Neuronal stem cell (in vitro differentiated cells): ENCODE results near the gene CD320.

Experiments
- DNase-seq: peaks from one replicate; pipeline ENCODE4 v3.0.0-alpha.2; 2013; ENCODE audit warnings: low spot score
- H2AFZ ChIP-seq: one replicate; pipeline ENCODE4 v1.6.1; 2013; ENCODE audit warnings: mild to moderate bottlenecking, low read length, inconsistent platforms
- H2AK5ac ChIP-seq: 2 replicates; pipeline ENCODE4 v1.6.1; 2013; ENCODE audit warnings: low read depth, mild to moderate bottlenecking, inconsistent platforms, low read length, moderate library complexity, mixed read lengths
- H2BK120ac ChIP-seq: 2 replicates; pipeline ENCODE4 v1.6.1; 2013; ENCODE audit warnings: low read depth, mild to moderate bottlenecking, inconsistent platforms, low read length, moderate library complexity, mixed read lengths
- H2BK12ac ChIP-seq: one replicate; pipeline ENCODE4 v1.6.1; 2013; ENCODE audit warnings: low read length, inconsistent platforms
- H2BK15ac ChIP-seq: 2 replicates; pipeline ENCODE4 v1.6.1; 2013; ENCODE audit warnings: mild to moderate bottlenecking, low read length, inconsistent platforms, mixed read lengths
- H2BK5ac ChIP-seq: one replicate; pipeline ENCODE4 v1.6.1; 2013; ENCODE audit warnings: inconsistent platforms, mild to moderate bottlenecking, low read length, moderate library complexity
- H3K14ac ChIP-seq: one replicate; pipeline ENCODE4 v1.6.1; 2013; ENCODE audit warnings: low read length, inconsistent platforms
- H3K18ac ChIP-seq: 2 replicates; pipeline ENCODE4 v1.6.1; 2013; ENCODE audit warnings: low read length, inconsistent platforms
- H3K23ac ChIP-seq: 2 replicates; pipeline ENCODE4 v1.6.1; 2013; ENCODE audit warnings: low read depth, mild to moderate bottlenecking, mixed read lengths, low read length, inconsistent platforms; ENCODE audit not compliant: poor library complexity
- H3K27ac ChIP-seq: replicated peaks from 3 replicates; pipeline ENCODE4 v1.5.1; 2013; ENCODE audit warnings: low read length, inconsistent platforms
- H3K27me3 ChIP-seq, 3 experiments: 2 replicates each; pipeline ENCODE4 v1.6.1; 2013; ENCODE audit warnings: low read length in 3 of 3, mild to moderate bottlenecking in 2 of 3, inconsistent platforms in 1 of 3, low read depth in 1 of 3, mixed read lengths in 1 of 3, moderate library complexity in 1 of 3; ENCODE audit not compliant: control insufficient read depth in 3 of 3, insufficient read depth in 3 of 3
- H3K36me3 ChIP-seq, 2 donors: replicated peaks in 1 of 2; 2 replicates each; pipeline ENCODE4 v1.6.1; 2013; ENCODE audit warnings: low read length in 2 of 2; ENCODE audit not compliant: control insufficient read depth in 2 of 2, insufficient read depth in 2 of 2
- H3K4ac ChIP-seq: 2 replicates; pipeline ENCODE4 v1.6.1; 2013; ENCODE audit warnings: inconsistent platforms, mild to moderate bottlenecking, low read length, moderate library complexity
- H3K4me1 ChIP-seq, 2 donors: 1 replicate in 1 of 2; 2 replicates in 1 of 2; pipeline ENCODE4 v1.6.1; 2013; ENCODE audit warnings: low read length in 2 of 2, low read depth in 1 of 2; ENCODE audit not compliant: control insufficient read depth in 2 of 2, insufficient read depth in 1 of 2
- H3K4me2 ChIP-seq: one replicate; pipeline ENCODE4 v1.6.1; 2013; ENCODE audit warnings: mild to moderate bottlenecking, low read length, inconsistent platforms; ENCODE audit not compliant: insufficient read depth, poor library complexity, severe bottlenecking
- H3K4me3 ChIP-seq, 2 donors: 2 replicates each; pipeline ENCODE4 v1.5.1; 2013; ENCODE audit warnings: low read length in 2 of 2, mild to moderate bottlenecking in 2 of 2, inconsistent platforms in 1 of 2, moderate library complexity in 1 of 2
- H3K79me1 ChIP-seq: one replicate; pipeline ENCODE4 v1.6.1; 2013; ENCODE audit warnings: low read depth, mild to moderate bottlenecking, inconsistent platforms, low read length, moderate library complexity
- H3K9ac ChIP-seq: one replicate; pipeline ENCODE4 v1.6.1; 2013; ENCODE audit warnings: mild to moderate bottlenecking, low read depth, low read length, inconsistent platforms; ENCODE audit not compliant: poor library complexity
- H3K9me3 ChIP-seq, 2 donors: replicated peaks in 1 of 2; 2 replicates each; pipeline versions ENCODE3 to v1.6.1; 2013; ENCODE audit warnings: low read length in 2 of 2, mild to moderate bottlenecking in 2 of 2, inconsistent platforms in 1 of 2, low read depth in 1 of 2, mixed read lengths in 1 of 2, moderate library complexity in 1 of 2; ENCODE audit not compliant: control insufficient read depth in 2 of 2, insufficient read depth in 1 of 2
- H4K8ac ChIP-seq: one replicate; pipeline ENCODE4 v1.6.1; 2013; ENCODE audit warnings: low read depth, mild to moderate bottlenecking, inconsistent platforms, low read length, moderate library complexity
- H4K91ac ChIP-seq: one replicate; pipeline ENCODE4 v1.6.1; 2013; ENCODE audit warnings: low read length, low read depth, mild to moderate bottlenecking, inconsistent platforms; ENCODE audit not compliant: poor library complexity
- WGBS, 2 donors: extraction: QIAGEN DNeasy Blood & Tissue Kit; methylation state at CpG; one replicate each; pipeline ENCODE4 v1.1.7; 2013; ENCODE audit warnings: missing lambda C conversion rate in 2 of 2, mixed read lengths in 1 of 2; ENCODE audit not compliant: insufficient read length in 2 of 2, insufficient replicate concordance in 1 of 2; ENCODE audit errors: extremely low coverage in 2 of 2; 5-methylcytosine and 5-hydroxymethylcytosine counted together

Gene CD320

DNA sequence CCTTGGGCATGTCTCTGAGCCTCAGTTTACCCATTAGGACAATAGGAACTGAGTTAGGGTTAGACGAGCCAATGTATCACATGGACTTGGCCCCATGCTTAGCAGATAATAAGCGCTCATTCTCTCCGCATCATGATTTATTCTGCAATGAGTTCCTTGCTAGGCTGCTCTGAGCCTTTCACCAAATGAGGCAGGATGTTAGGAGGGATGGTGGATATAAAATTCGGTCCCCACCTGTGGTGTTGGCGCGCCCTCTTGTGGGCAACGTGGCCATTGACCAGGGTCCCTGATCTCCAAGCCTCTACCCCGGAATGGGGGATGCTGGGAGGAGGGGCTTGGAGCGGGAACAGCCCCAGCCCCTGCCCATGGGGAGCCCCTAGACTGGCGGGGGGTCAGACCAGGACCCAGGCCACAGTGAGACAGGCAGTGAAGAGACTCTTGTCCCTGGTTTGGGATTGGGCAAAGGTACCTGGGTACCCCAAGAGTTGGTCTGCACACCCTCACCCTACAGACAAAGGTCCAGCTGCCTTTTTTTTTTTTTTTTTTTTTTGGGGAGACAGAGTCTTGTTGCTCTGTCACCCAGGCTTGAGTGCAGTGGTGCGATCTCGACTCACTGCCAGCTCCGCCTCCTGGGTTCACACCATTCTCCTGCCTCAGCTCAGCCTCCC, 55.1 kb downstream of the CD320 start:
- Histone ChIP-seq H3K79me1 (peaks cover 10% of the 10 kb centered on the region), H2BK12ac (no peak overlapping the region), H3K4me2 (no peak overlapping the region), H2BK5ac (no peak overlapping the region), H3K27ac (no peak overlapping the region), H2BK120ac (no peak overlapping the region), H4K8ac (no peak overlapping the region), H3K4ac (no peak overlapping the region), H3K9ac (no peak overlapping the region), H3K4me3 (no peak overlapping the region), H3K23ac (peak overlapping the region; percentile 6), H3K36me3 (peaks cover 23 to 33% of the 10 kb centered on the region in 2 donors), H2BK15ac (no peak overlapping the region), H3K4me1 (no peaks in the 10 kb centered on the region), H4K91ac (no peak overlapping the region), H3K18ac (no peak overlapping the region), H3K27me3 (no peaks in the 10 kb centered on the region), H3K9me3 (no peaks in the 10 kb centered on the region), H3K14ac (no peak overlapping the region), H2AK5ac (no peak overlapping the region), H2AFZ (no peak overlapping the region)
- DNase-seq = peak; percentile 87
- no CpG with 5 or more reads among the region's 13 CpGs for WGBS, 2 donors
